Esophagus squamous epithelium (tissue), 5 donors: ENCODE results near the gene AK1. TPM values are rescaled to one million over a fixed set of nuclear protein-coding genes. Genes with fewer than 3 reads are reported as not detected.

Experiments
- DNase-seq: peaks from one replicate; lab custom pipeline; 2025; lab: John Stamatoyannopoulos, UW
- H3K27ac ChIP-seq, 4 donors: fragments of 200-600 bp; sonication (generic); one replicate each; pipeline ENCODE4 v1.5.1; 2016 to 2019; ENCODE audit warnings: mild to moderate bottlenecking in 1 of 4
- H3K27me3 ChIP-seq, 4 donors: fragments of 200-600 bp; sonication (generic); 1 replicate in 3 of 4; 2 replicates in 1 of 4; pipeline versions ENCODE4 v1.5.1 to v1.6.0; 2017 to 2021; ENCODE audit warnings: antibody characterized with exemption in 1 of 4
- H3K36me3 ChIP-seq, 3 donors: fragments of 200-600 bp; sonication (generic); one replicate each; pipeline ENCODE4 v1.5.1; 2016 to 2019
- H3K4me1 ChIP-seq, 3 donors: fragments of 200-600 bp; sonication (generic); one replicate each; pipeline ENCODE4 v1.5.1; 2017 to 2019
- H3K4me3 ChIP-seq, 4 donors: fragments of 200-600 bp; sonication (generic); 1 replicate in 3 of 4; 2 replicates in 1 of 4; pipeline ENCODE4 v1.5.1; 2016 to 2019; ENCODE audit warnings: mild to moderate bottlenecking in 2 of 4, moderate library complexity in 1 of 4
- H3K9me3 ChIP-seq, 3 donors: fragments of 200-600 bp; sonication (generic); one replicate each; pipeline ENCODE4 v1.5.1; 2016 to 2019
- POLR2A ChIP-seq, 4 donors: fragments of 450-650 bp; IDR thresholded peaks; one replicate each; pipeline ENCODE4 v1.6.1; 2017; ENCODE audit warnings: antibody characterized with exemption in 4 of 4, mild to moderate bottlenecking in 4 of 4, moderate library complexity in 3 of 4
- WGBS, 2 donors: methylation state at CpG; one replicate each; pipeline ENCODE4 v1.1.5; 2018; 5-methylcytosine and 5-hydroxymethylcytosine counted together
- intact Hi-C: fragments of 100-400 bp; cut with DNase I; formaldehyde crosslinking; loops from one replicate; pipeline ENCODE4 v1.15.0; 2022
- total RNA-seq, 4 donors: library from RNA; depleted of rRNA; stranded (reverse); fragments of >200 nt; gene quantifications; one replicate each; pipeline ENCODE4 v1.1.0, GENCODE V29; 2016
- TF ChIP-seq, protein P1 (sequence below), 6 experiments: fragments of 450-650 bp in 4 of 6; fragments of 200-600 bp in 2 of 6; sonication (generic) in 2 of 6; IDR thresholded peaks; one replicate each; pipeline ENCODE4 v1.5.1; 2016 to 2019; ENCODE audit warnings: antibody characterized with exemption in 6 of 6, mild to moderate bottlenecking in 4 of 6, moderate library complexity in 4 of 6
- donor health status: DM: yes; HTN: yes; CAD: no.

AK1 gene
- total RNA-seq, 4 donors from 2014 or later = 11.1 to 36.1 (median 26.8) TPM

DNA sequence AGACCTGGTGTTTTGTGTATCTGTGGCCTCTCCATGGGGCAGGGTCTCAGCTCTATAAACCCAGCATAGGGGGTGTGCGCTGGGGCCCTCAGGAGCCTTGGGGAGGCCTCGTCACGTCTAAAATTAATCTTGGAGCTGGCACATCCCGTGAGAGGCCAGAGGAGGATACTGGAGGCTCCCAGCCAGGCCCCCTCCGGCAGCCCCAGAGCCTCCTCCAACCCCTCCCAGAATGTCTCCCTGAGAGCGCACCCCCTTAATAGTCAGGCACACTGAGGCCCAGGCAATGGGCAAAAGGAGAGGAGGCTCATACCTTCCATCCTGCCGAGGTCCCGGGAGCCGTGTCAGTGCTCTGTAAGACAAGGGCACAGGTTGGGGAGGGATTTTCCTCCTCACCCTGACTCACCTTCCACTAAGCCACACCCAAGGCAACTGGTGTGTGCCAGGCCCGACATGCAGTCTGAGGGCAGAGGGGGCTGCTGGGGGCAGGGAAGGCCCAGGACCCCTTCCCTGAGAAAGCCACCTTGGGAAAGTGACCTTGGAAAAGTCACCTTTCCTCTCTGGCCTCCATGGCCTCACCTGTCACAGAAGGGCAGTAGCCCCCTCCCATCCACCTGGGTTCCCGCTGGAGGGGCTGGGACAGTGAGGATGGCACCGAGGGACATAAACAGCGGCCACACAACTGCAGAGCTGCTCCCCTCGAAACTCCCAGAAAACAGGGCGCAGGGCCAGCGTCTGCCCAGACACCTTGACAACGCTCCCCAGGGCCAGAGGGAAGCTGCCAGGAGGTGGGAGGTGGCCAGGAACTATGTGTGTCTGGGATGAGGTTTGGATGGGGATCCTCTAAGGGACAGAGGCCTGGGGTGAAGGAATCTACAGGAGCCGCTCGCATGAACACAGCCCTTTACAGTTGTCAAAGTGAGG, 2.9 kb downstream of the AK1 start:
- intact Hi-C loops = loop anchor here (10.0 kb wide), 1 partner anchor 140 kb away; the partner anchor contains the start of gene TOR2A
- H3K27me3 ChIP-seq = no peaks in the 10 kb centered on the region
- no peak for DNase-seq
- no peaks in the 10 kb centered on the region for H3K9me3 ChIP-seq
- peak overlapping the region in 3 of 4 donors; percentile 45 to 91 (median 54) for H3K27ac ChIP-seq
- no peak for TF ChIP-seq POLR2A (IDR thresholded peaks at IDR 0.05)
- TF ChIP-seq, protein P1, sequence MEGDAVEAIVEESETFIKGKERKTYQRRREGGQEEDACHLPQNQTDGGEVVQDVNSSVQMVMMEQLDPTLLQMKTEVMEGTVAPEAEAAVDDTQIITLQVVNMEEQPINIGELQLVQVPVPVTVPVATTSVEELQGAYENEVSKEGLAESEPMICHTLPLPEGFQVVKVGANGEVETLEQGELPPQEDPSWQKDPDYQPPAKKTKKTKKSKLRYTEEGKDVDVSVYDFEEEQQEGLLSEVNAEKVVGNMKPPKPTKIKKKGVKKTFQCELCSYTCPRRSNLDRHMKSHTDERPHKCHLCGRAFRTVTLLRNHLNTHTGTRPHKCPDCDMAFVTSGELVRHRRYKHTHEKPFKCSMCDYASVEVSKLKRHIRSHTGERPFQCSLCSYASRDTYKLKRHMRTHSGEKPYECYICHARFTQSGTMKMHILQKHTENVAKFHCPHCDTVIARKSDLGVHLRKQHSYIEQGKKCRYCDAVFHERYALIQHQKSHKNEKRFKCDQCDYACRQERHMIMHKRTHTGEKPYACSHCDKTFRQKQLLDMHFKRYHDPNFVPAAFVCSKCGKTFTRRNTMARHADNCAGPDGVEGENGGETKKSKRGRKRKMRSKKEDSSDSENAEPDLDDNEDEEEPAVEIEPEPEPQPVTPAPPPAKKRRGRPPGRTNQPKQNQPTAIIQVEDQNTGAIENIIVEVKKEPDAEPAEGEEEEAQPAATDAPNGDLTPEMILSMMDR (IDR thresholded peaks at IDR 0.05) = no peak
- H3K36me3 ChIP-seq = peaks cover 0 to 23% (median 0%) of the 10 kb centered on the region in 3 donors
- H3K4me3 ChIP-seq = peak overlapping the region in 1 of 4 donors; percentile 28
- H3K4me1 ChIP-seq = peaks cover 36 to 61% (median 40%) of the 10 kb centered on the region in 3 donors
- 58 to 60% methylated on average over 3 to 4 of the region's 19 CpGs for WGBS, 2 donors

DNA sequence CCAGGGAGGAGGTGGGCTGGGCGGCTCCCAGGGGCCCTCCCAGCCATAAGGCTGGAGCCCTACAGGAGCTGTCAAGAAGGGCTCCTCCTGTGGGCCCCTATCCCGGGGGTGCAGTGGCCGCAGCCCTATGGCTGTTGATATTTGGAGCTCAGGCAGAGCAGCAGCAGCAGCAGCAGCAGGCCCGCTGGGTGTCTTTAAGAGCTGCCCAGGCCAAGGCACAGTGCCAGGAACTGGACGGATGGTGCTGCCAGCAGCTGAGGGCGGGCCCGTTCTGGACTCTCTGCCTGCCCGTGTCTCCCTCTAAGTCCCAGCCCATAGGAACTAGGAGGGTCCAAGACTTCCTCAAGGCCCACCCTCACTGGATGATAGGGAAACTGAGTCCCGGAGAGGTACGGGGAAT, 3.6 kb downstream of the AK1 start:
- TF ChIP-seq POLR2A (IDR thresholded peaks at IDR 0.05) = no peak
- TF ChIP-seq, protein P1 (IDR thresholded peaks at IDR 0.05) = no peak
- 60% methylated on average over 5 of the region's 10 CpGs; no CpG with 5 or more reads in 1 of the 2 donors for WGBS, 2 donors
- peak overlapping the region in 1 of 4 donors; percentile 28 for H3K4me3 ChIP-seq
- H3K27me3 ChIP-seq = no peaks in the 10 kb centered on the region
- peak overlapping the region in 3 of 4 donors; percentile 45 to 69 (median 54) for H3K27ac ChIP-seq
- peaks cover 0 to 28% (median 0%) of the 10 kb centered on the region in 3 donors for H3K36me3 ChIP-seq
- intact Hi-C loops = loop anchor here (10.0 kb wide), 1 partner anchor 139 kb away; the partner anchor contains the start of gene TOR2A
- H3K4me1 ChIP-seq = peaks cover 36 to 67% (median 40%) of the 10 kb centered on the region in 3 donors
- no peaks in the 10 kb centered on the region for H3K9me3 ChIP-seq
- DNase-seq = no peak

DNA sequence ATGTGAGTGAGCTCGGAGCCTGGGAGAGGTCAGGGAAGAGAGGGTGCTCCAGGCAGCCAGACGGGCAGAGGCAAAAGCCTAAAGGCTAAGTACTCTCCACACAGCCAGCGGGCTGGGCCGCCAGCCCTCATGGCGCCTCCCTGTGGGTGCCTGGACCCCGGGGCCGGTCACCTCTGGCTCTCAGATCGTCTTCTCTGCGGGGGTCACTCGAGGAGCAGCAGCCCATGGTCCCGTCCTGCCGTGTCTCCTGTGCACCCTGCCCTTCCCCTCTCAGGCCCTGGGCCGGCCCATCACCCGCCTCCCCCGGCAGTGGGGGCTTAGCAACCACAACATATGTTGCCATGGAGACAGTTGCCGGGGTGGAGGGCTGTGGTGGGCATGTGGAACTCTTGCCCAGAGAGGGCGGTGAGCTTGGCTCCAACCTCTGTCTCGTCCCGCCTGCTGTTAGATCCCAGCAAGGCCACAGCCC, 4.2 kb downstream of the AK1 start:
- Histone ChIP-seq H3K4me1 (peaks cover 33 to 70% (median 39%) of the 10 kb centered on the region in 3 donors), H3K27ac (peak overlapping the region in 3 of 4 donors; percentile 45 to 69 (median 54)), H3K9me3 (no peaks in the 10 kb centered on the region), H3K27me3 (no peaks in the 10 kb centered on the region), H3K4me3 (no peak overlapping the region), H3K36me3 (peaks cover 0 to 33% (median 3%) of the 10 kb centered on the region in 3 donors)
- WGBS, 2 donors = 64 to 92% methylated on average over 4 to 8 of the region's 19 CpGs
- intact Hi-C loops = loop anchor here (10.0 kb wide), 1 partner anchor 138 kb away; the partner anchor contains the start of gene TOR2A
- TF ChIP-seq, protein P1 (IDR thresholded peaks at IDR 0.05) = no peak
- TF ChIP-seq POLR2A (IDR thresholded peaks at IDR 0.05) = no peak
- DNase-seq = no peak

DNA sequence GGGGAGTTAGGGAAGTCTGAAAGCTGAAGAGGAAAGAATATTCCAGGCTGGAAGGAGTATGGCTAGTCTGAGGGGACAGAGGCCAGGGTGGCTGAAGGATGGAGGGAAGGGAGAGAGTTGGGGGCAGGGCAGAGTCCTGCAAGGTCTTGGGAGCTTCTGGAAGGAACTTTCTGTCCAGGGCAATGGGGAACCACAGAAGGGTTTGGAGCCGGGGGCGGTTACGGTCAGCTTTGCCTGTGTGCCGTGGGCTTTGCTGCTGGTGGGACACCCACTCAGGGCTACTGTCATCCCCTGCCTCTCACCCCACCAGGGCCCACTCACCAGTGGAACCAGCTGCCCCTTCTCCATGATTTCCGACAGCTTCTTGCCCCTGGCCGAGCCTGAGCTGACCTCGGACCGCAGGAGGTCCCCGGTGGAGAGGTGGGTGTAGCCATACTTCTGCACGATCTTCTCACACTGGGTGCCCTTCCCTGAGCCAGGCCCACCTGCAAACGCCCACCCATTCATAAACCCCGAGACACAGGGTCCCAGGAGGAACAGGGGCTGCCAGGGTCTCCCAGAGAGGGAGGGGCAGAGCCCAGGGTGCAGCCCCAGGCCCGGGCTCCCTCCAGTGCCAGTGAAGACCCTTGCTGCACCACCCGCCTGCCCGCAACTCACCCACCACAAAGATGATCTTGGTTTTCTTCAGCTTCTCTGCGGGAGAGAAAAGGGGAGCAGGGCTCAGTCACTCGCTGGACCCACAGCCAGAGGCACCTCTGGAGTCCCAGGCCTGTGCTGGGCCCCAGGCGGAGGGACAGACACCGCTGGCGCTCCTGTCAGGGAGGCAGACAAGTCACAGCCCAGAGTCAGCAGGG, 4.9 kb downstream of the AK1 start:
- TF ChIP-seq, protein P1 (IDR thresholded peaks at IDR 0.05) = no peak
- TF ChIP-seq POLR2A (IDR thresholded peaks at IDR 0.05) = no peak
- Histone ChIP-seq H3K27ac (no peak overlapping the region), H3K4me3 (no peak overlapping the region), H3K4me1 (peaks cover 27 to 64% (median 33%) of the 10 kb centered on the region in 3 donors), H3K27me3 (no peaks in the 10 kb centered on the region), H3K36me3 (peaks cover 0 to 40% (median 9%) of the 10 kb centered on the region in 3 donors), H3K9me3 (no peaks in the 10 kb centered on the region)
- DNase-seq = no peak
- WGBS, 2 donors = 86 to 92% methylated on average over 6 to 11 of the region's 20 CpGs
- intact Hi-C loops = loop anchor here (10.0 kb wide), 1 partner anchor 138 kb away; the partner anchor contains the start of gene TOR2A
